ENCODE results near the gene RANGAP1.

RANGAP1 gene

GRCh38 chr22:41288245-41288946 is 2.4 kb upstream of the RANGAP1 start:
- no peak for TF ChIP-seq CTCF (IDR thresholded peaks at IDR 0.05; ENCODE audit: low read depth, low read length, missing control alignments)
- no peak overlapping the region for H3K4me3 ChIP-seq (ENCODE audit: low read depth, low read length)
- no peak for DNase-seq (ENCODE audit: low read depth)

DNA sequence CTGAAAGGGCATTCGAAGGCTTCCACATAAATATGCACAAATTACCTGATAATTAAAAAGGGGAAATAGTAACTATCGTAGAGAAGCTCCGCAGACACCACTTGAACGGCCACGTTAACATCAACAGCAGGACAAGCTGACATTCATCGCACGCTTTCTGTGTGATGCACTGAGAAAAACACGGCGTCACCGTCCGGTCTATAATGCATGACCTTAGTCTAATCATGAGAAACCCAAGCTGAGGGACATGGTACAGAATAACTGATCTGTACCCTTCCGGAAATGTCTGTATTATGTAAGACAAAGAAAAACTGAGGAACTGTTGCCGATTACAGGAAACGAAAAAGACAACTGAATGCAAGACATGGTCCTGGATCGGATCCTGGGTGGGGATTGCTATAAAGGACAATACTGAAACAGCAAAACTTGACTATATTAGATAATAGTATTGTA is 678 bp upstream of the RANGAP1 start:
- peak; percentile 29 for DNase-seq (ENCODE audit: low read depth)
- TF ChIP-seq CTCF (IDR thresholded peaks at IDR 0.05; ENCODE audit: low read depth, low read length, missing control alignments) = no peak
- H3K4me3 ChIP-seq (ENCODE audit: low read depth, low read length) = peak overlapping the region; percentile 64

DNA sequence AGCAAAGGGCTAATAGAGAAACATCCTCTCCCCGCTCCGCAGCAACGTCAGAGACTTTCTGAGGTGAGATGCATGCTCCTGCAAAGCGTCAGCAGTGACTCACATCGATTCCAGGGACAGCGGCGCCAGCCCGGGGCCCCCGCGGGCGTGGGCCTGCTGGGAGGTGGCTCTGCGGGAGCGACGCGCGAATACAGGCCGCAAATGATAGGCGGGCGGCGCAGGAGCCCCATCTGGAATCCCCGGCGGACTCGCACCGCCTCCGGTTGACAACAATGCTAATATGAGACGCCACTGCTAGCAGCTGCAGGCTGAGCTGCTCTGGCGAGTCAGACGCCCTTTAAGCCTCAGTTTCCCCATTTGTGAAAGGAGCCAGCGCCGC is 557 bp downstream of the RANGAP1 start:
- no peak for DNase-seq (ENCODE audit: low read depth)
- H3K4me3 ChIP-seq (ENCODE audit: low read depth, low read length) = peak overlapping the region; percentile 77
- TF ChIP-seq CTCF (IDR thresholded peaks at IDR 0.05; ENCODE audit: low read depth, low read length, missing control alignments) = no peak

DNA sequence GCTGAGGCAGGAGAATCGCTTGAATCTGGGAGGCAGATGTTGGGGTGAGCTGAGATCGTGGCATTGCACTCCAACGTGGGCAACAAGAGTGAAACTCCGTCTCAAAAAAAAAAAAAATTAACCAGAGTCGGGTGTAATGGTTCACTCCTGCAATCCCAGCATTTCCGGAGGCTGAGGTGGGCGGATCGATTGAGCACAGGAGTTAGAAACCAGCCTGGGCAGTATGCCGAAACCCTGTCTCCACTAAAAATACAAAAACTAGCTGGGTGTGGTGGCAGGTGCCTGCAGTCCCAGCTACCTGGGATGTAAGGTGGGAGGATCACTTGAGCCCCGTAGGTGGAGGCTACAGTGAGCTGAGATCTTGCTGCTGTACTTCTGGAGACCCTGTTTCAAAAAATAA is 1.5 kb downstream of the RANGAP1 start:
- TF ChIP-seq CTCF (IDR thresholded peaks at IDR 0.05; ENCODE audit: low read depth, low read length, missing control alignments) = no peak
- no peak for DNase-seq (ENCODE audit: low read depth)
- peak overlapping the region; percentile 77 for H3K4me3 ChIP-seq (ENCODE audit: low read depth, low read length)

DNA sequence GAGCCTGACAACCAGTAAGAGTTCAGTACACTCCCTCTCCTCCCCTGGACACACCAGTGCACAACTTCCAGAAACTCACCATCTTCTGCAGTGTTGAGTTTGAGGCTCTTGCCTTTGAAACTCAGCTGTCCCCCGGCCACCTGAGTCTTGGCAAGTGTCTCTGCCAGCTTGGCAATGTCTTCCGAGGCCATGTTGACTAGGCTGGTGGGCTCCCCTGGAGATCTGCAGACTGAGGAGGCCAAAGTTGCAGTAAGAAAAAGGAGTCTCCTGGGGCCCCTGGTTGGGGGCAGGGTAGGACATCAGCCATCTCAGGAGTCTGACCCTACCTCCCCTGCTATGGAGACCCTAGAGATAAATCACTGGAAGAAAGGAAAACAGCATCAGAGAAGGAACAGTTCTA is 5.1 kb downstream of the RANGAP1 start:
- no peak for TF ChIP-seq CTCF (IDR thresholded peaks at IDR 0.05; ENCODE audit: low read depth, low read length, missing control alignments)
- no peak overlapping the region for H3K4me3 ChIP-seq (ENCODE audit: low read depth, low read length)
- DNase-seq (ENCODE audit: low read depth) = no peak

DNA sequence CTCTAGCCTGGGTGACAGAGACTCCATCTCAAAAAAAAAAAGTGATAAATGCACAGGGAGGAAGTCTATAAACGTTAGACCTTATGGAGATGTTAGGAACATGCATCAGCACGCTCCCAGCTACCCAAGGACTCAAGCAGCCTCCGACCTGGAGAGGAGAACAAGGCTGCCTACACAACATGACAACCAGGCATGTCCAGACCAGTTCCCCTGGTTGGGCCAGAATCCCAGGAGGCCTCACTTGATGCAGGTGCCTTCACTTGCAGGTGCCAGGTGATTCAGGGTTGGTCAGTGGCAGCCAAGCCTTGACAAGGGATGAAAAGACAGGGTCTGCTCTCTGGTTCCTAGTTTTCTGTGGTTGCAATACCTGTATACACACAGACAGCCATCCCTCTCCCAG is 5.9 kb downstream of the RANGAP1 start:
- no peak for DNase-seq (ENCODE audit: low read depth)
- no peak for TF ChIP-seq CTCF (IDR thresholded peaks at IDR 0.05; ENCODE audit: low read depth, low read length, missing control alignments)
- no peak overlapping the region for H3K4me3 ChIP-seq (ENCODE audit: low read depth, low read length)

DNA sequence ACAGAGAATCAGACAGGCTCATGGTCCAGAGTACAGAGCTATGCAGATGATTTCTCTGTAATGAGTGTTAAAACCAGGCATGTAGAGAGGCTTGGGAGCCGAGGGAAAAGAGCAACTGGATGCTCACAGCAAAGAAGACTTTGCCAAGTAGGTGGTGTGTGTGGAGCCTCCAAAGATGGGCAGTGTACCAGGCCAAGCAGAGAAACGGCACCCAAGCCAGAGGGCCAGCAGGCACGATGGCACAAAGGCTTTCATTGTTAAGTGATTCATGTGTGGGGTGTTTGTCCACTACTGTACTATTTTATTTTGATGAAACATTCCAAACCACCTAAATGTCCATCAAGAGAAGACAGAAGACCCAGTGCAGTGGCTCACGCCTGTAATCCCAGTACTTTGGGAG is 11.1 kb downstream of the RANGAP1 start:
- no peak for DNase-seq (ENCODE audit: low read depth)
- no peak overlapping the region for H3K4me3 ChIP-seq (ENCODE audit: low read depth, low read length)
- TF ChIP-seq CTCF (IDR thresholded peaks at IDR 0.05; ENCODE audit: low read depth, low read length, missing control alignments) = no peak
